HuH-7.5 (cell line): ENCODE results near the gene APBA1.

ENCODE experiments used
- DNase-seq: peaks from one replicate; pipeline ENCODE4 v3.0.0; 2011; ENCODE audit warnings: low spot score

The APBA1 gene

GRCh38 chr9:69472101-69472620 is 200.0 kb downstream of the APBA1 start:
- DNase-seq, result no peak

GRCh38 chr9:69471433-69471832 is 200.7 kb downstream of the APBA1 start:
- DNase-seq, result no peak

- peak; percentile 27 for DNase-seq
Observed at GRCh38 chr9:69470186-69470977, 201.8 kb downstream of the APBA1 start.

- DNase-seq, result no peak
Observed at GRCh38 chr9:69469136-69469535, 203.0 kb downstream of the APBA1 start.

GRCh38 chr9:69468380-69468779 is 203.8 kb downstream of the APBA1 start:
- DNase-seq, result no peak

GRCh38 chr9:69466151-69466550 is 206.0 kb downstream of the APBA1 start:
- DNase-seq, result no peak

GRCh38 chr9:69465473-69465872 is 206.7 kb downstream of the APBA1 start:
- no peak for DNase-seq

- no peak for DNase-seq
Observed at GRCh38 chr9:69463497-69464068, 208.6 kb downstream of the APBA1 start.

- DNase-seq, result no peak
Observed at GRCh38 chr9:69462394-69462793, 209.8 kb downstream of the APBA1 start.

GRCh38 chr9:69461103-69461887 is 210.9 kb downstream of the APBA1 start:
- no peak for DNase-seq

- no peak for DNase-seq
Observed at GRCh38 chr9:69460012-69460411, 212.2 kb downstream of the APBA1 start.

GRCh38 chr9:69458176-69458575 is 214.0 kb downstream of the APBA1 start:
- no peak for DNase-seq

- DNase-seq, result no peak
Observed at GRCh38 chr9:69456201-69456600, 216.0 kb downstream of the APBA1 start.

- no peak for DNase-seq
Observed at GRCh38 chr9:69455311-69455710, 216.9 kb downstream of the APBA1 start.

GRCh38 chr9:69454321-69454720 is 217.8 kb downstream of the APBA1 start:
- no peak for DNase-seq

- no peak for DNase-seq
Observed at GRCh38 chr9:69453746-69454145, 218.4 kb downstream of the APBA1 start.

- no peak for DNase-seq
Observed at GRCh38 chr9:69452110-69452782, 219.9 kb downstream of the APBA1 start.

- DNase-seq, result no peak
Observed at GRCh38 chr9:69446496-69446895, 225.7 kb downstream of the APBA1 start.

- DNase-seq, result no peak
Observed at GRCh38 chr9:69445251-69445650, 226.9 kb downstream of the APBA1 start.

GRCh38 chr9:69444791-69445190 is 227.4 kb downstream of the APBA1 start:
- no peak for DNase-seq

GRCh38 chr9:69444021-69444420 is 228.2 kb downstream of the APBA1 start:
- DNase-seq, result no peak

- no peak for DNase-seq
Observed at GRCh38 chr9:69443178-69443577, 229.0 kb downstream of the APBA1 start.
